NCI-H2081 treated with DMSO at 0.1 percent for 48 hours (cell line): ENCODE measurements around the gene KRT79.

Experiments used
- DNase-seq: peaks from one replicate; lab custom pipeline; 2025; lab: John Stamatoyannopoulos, UW

The KRT79 gene

GRCh38 chr12:52835271-52836041 lies 1.3 kb upstream of the KRT79 start:
- no peak for DNase-seq

GRCh38 chr12:52834727-52835001 lies 553 bp upstream of the KRT79 start:
- no peak for DNase-seq

GRCh38 chr12:52832985-52833905 lies 866 bp downstream of the KRT79 start:
- no peak for DNase-seq

GRCh38 chr12:52832451-52832850 lies 1.7 kb downstream of the KRT79 start:
- no peak for DNase-seq

- no peak for DNase-seq
Measured at GRCh38 chr12:52831251-52831650, 2.9 kb downstream of the KRT79 start.

- DNase-seq: no peak
Measured at GRCh38 chr12:52829986-52830770, 3.9 kb downstream of the KRT79 start.

- no peak for DNase-seq
Measured at GRCh38 chr12:52828591-52829021, 5.5 kb downstream of the KRT79 start.

- DNase-seq: no peak
Measured at GRCh38 chr12:52828156-52828555, 6.0 kb downstream of the KRT79 start.

GRCh38 chr12:52827499-52828090 lies 6.5 kb downstream of the KRT79 start:
- DNase-seq: no peak

- DNase-seq: no peak
Measured at GRCh38 chr12:52826611-52827498, 7.3 kb downstream of the KRT79 start.

- DNase-seq: no peak
Measured at GRCh38 chr12:52825961-52826360, 8.2 kb downstream of the KRT79 start.

- no peak for DNase-seq
Measured at GRCh38 chr12:52824741-52825410, 9.2 kb downstream of the KRT79 start.

GRCh38 chr12:52823761-52824450 lies 10.2 kb downstream of the KRT79 start:
- no peak for DNase-seq

GRCh38 chr12:52822771-52823510 lies 11.2 kb downstream of the KRT79 start:
- DNase-seq: no peak

- no peak for DNase-seq
Measured at GRCh38 chr12:52821826-52822660, 12.1 kb downstream of the KRT79 start.

GRCh38 chr12:52821071-52821730 lies 12.9 kb downstream of the KRT79 start:
- DNase-seq: no peak

- no peak for DNase-seq
Measured at GRCh38 chr12:52820521-52820920, 13.6 kb downstream of the KRT79 start.
